ENCODE data around the gene GRB14. TPM values are rescaled to one million over a fixed set of nuclear protein-coding genes. Genes with fewer than 3 reads are reported as not detected.

The GRB14 gene
- total RNA-seq, 2 experiments from 2014 or later, result not detected

DNA sequence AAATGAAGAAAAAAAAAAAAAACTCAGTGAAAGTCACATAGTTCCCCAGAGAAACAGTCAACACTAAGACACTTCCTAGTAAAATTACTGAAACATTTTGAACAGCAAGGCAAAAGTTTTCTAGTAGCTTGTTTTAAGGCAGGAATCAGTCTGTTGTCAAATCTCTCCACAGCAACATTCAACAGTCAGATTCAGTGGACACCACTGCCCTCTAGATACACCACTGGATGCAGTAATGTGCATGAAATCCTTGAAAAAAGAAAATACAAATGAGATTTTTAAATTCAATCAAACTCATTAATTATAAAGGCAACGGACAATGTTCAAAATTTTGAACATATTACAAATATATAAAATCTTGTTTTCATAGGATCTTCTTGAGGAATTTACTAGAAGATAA is 46.4 kb downstream of the GRB14 start:
- ChIA-PET POLR2A (no interaction called here), CTCF (ENCODE audit: unreplicated experiment) (no interaction called here)
- intact Hi-C loops (cut with micrococcal nuclease; ENCODE audit: unreplicated experiment), result no loop called here
- Histone ChIP-seq H3K4me2 (ENCODE audit: low read length) (no peak overlapping the region), H2AFZ (ENCODE audit: low read length) (no peak overlapping the region), H4K20me1 (ENCODE audit: insufficient read depth, low read length) (no peaks in the 10 kb centered on the region), H3K27ac (ENCODE audit: low read depth, low read length, poor library complexity, severe bottlenecking) (no peak overlapping the region), H3K36me3 (ENCODE audit: insufficient read depth, low read length) (no peaks in the 10 kb centered on the region), H3K4me1 (ENCODE audit: insufficient read depth, low read length, poor library complexity, severe bottlenecking) (no peaks in the 10 kb centered on the region), H3K9me3 (ENCODE audit: low read length) (no peaks in the 10 kb centered on the region), H3K4me3 (ENCODE audit: low read depth, low read length, poor library complexity, severe bottlenecking) (no peak overlapping the region), H3K79me2 (ENCODE audit: insufficient read depth, low read depth, low read length) (no peaks in the 10 kb centered on the region), H3K9me2 (ENCODE audit: insufficient read depth, low read length) (no peaks in the 10 kb centered on the region)
- no peak for TF ChIP-seq EZH2phosphoT487 (IDR thresholded peaks at IDR 0.05; ENCODE audit: borderline replicate concordance, low read depth, low read length)
- TF ChIP-seq, protein P1, sequence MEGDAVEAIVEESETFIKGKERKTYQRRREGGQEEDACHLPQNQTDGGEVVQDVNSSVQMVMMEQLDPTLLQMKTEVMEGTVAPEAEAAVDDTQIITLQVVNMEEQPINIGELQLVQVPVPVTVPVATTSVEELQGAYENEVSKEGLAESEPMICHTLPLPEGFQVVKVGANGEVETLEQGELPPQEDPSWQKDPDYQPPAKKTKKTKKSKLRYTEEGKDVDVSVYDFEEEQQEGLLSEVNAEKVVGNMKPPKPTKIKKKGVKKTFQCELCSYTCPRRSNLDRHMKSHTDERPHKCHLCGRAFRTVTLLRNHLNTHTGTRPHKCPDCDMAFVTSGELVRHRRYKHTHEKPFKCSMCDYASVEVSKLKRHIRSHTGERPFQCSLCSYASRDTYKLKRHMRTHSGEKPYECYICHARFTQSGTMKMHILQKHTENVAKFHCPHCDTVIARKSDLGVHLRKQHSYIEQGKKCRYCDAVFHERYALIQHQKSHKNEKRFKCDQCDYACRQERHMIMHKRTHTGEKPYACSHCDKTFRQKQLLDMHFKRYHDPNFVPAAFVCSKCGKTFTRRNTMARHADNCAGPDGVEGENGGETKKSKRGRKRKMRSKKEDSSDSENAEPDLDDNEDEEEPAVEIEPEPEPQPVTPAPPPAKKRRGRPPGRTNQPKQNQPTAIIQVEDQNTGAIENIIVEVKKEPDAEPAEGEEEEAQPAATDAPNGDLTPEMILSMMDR (conservative IDR thresholded peaks at IDR 0.05; ENCODE audit: low read length), result no peak
- no TSS peak for BruUV-seq (replicated peaks)
- DNase-seq (ENCODE audit: low spot score), result no peak

DNA sequence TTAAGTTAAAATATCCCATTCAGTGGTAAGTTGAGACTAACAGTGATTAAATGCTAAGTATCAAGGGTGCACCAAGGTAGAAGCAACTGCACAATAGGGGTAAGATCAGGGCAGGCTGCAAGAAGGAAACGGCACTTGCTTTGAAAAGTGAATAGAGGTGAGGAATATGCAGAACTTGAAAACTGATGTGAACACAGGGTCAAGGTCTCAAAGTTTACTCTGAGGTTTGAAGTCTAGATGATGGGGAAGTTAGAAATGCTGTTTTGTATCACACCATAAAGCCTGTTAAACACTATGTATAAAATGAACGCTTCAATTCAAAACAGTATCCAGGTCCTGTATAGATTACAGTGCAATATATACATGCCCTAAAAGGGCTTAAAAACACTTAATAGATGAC is 50.8 kb downstream of the GRB14 start:
- no peaks in the 10 kb centered on the region for H3K4me1 ChIP-seq (ENCODE audit: insufficient read depth, low read length, poor library complexity, severe bottlenecking)
- no peaks in the 10 kb centered on the region for H3K36me3 ChIP-seq (ENCODE audit: insufficient read depth, low read length)
- no peak overlapping the region for H3K27ac ChIP-seq (ENCODE audit: low read depth, low read length, poor library complexity, severe bottlenecking)
- intact Hi-C loops (cut with micrococcal nuclease; ENCODE audit: unreplicated experiment), result no loop called here
- no TSS peak for BruUV-seq (replicated peaks)
- ChIA-PET CTCF (ENCODE audit: unreplicated experiment) (no interaction called here), POLR2A (no interaction called here)
- TF ChIP-seq, protein P1 (conservative IDR thresholded peaks at IDR 0.05; ENCODE audit: low read length), result no peak
- TF ChIP-seq EZH2phosphoT487 (IDR thresholded peaks at IDR 0.05; ENCODE audit: borderline replicate concordance, low read depth, low read length), result no peak
- no peak overlapping the region for H2AFZ ChIP-seq (ENCODE audit: low read length)
- no peaks in the 10 kb centered on the region for H3K9me2 ChIP-seq (ENCODE audit: insufficient read depth, low read length)
- no peak overlapping the region for H3K4me2 ChIP-seq (ENCODE audit: low read length)
- H3K79me2 ChIP-seq (ENCODE audit: insufficient read depth, low read depth, low read length), result no peaks in the 10 kb centered on the region
- H3K4me3 ChIP-seq (ENCODE audit: low read depth, low read length, poor library complexity, severe bottlenecking), result no peak overlapping the region
- no peaks in the 10 kb centered on the region for H3K9me3 ChIP-seq (ENCODE audit: low read length)
- no peak for DNase-seq (ENCODE audit: low spot score)
- H4K20me1 ChIP-seq (ENCODE audit: insufficient read depth, low read length), result no peaks in the 10 kb centered on the region

DNA sequence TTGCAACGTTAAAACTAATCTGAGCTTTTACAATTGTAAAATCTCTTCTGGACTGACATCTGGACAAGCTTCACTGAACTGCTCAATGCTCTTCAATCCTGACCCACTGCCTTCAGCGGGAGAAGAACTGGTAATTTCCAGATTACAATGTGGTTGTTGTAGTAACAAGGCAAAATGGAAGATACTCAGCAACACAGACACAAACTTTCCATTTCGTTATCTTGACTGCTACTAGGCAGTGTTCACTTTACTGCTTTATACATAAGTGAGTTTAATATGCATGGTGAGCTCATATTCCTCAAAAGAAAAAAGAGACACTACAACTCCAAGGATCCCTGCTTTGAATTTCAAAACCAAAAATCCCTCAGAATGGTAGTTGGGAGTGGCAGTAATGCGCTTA is 51.9 kb downstream of the GRB14 start:
- intact Hi-C loops (cut with micrococcal nuclease; ENCODE audit: unreplicated experiment), result loop anchor here (10.0 kb wide), 1 partner anchor 345 kb away; no protein-coding TSS in a partner anchor
- Histone ChIP-seq H3K36me3 (ENCODE audit: insufficient read depth, low read length) (no peaks in the 10 kb centered on the region), H3K27ac (ENCODE audit: low read depth, low read length, poor library complexity, severe bottlenecking) (no peak overlapping the region), H3K9me2 (ENCODE audit: insufficient read depth, low read length) (no peaks in the 10 kb centered on the region), H3K4me2 (ENCODE audit: low read length) (no peak overlapping the region), H3K4me3 (ENCODE audit: low read depth, low read length, poor library complexity, severe bottlenecking) (no peak overlapping the region), H3K4me1 (ENCODE audit: insufficient read depth, low read length, poor library complexity, severe bottlenecking) (no peaks in the 10 kb centered on the region), H2AFZ (ENCODE audit: low read length) (no peak overlapping the region), H3K79me2 (ENCODE audit: insufficient read depth, low read depth, low read length) (no peaks in the 10 kb centered on the region), H3K9me3 (ENCODE audit: low read length) (no peaks in the 10 kb centered on the region), H4K20me1 (ENCODE audit: insufficient read depth, low read length) (no peaks in the 10 kb centered on the region)
- POLR2A ChIA-PET, result interaction anchor here (0.6 kb wide), 1 partner anchor 264 kb away, joined by 3 read pairs; no protein-coding TSS in a partner anchor
- DNase-seq (ENCODE audit: low spot score), result no peak
- BruUV-seq (replicated peaks), result no TSS peak
- CTCF ChIA-PET (ENCODE audit: unreplicated experiment), result no interaction called here
- TF ChIP-seq, protein P1 (conservative IDR thresholded peaks at IDR 0.05; ENCODE audit: low read length), result no peak
- TF ChIP-seq EZH2phosphoT487 (IDR thresholded peaks at IDR 0.05; ENCODE audit: borderline replicate concordance, low read depth, low read length), result no peak
